TTC549 (cell line): Measurements from ENCODE around the gene PSMF1.
"Not testable (repeated sequence)": the region's sequence is repeated elsewhere in the genome, so short reads cannot be mapped to it uniquely, and the experiment has no call there.

Source experiments
- FAIRE-seq: peaks from 2 replicates; lab custom pipeline; 2012; peaks lifted over from hg19 to GRCh38; lab: Jason Lieb, UNC

PSMF1 gene

GRCh38 chr20:1216527-1217427 is 98.4 kb downstream of the PSMF1 start:
- FAIRE-seq, result not testable (repeated sequence)
